Spinal cord (tissue), 10 donors: ENCODE results near the gene STAMBP. TPM values are rescaled to one million over a fixed set of nuclear protein-coding genes. Genes with fewer than 3 reads are reported as not detected.

Experiments used
- DNase-seq, 6 donors: peaks; one replicate each; pipeline versions ENCODE4 v3.0.0 to v3.0.0-alpha.2; 2013 to 2015; ENCODE audit warnings: low spot score in 6 of 6, low read depth in 4 of 6
- H3K27ac ChIP-seq: one replicate; pipeline ENCODE4 v1.5.1; 2013; ENCODE audit warnings: low read depth, low read length, control low read depth
- H3K27me3 ChIP-seq: one replicate; pipeline ENCODE4 v1.6.1; 2013; ENCODE audit warnings: low read length; ENCODE audit not compliant: control insufficient read depth, insufficient read depth
- H3K36me3 ChIP-seq: one replicate; pipeline ENCODE4 v1.6.1; 2013; ENCODE audit warnings: low read length; ENCODE audit not compliant: control insufficient read depth, insufficient read depth
- H3K4me1 ChIP-seq: one replicate; pipeline ENCODE4 v1.6.1; 2013; ENCODE audit warnings: low read length; ENCODE audit not compliant: control insufficient read depth, insufficient read depth
- H3K4me3 ChIP-seq: one replicate; pipeline ENCODE4 v1.5.1; 2013; ENCODE audit warnings: low read depth, low read length, control low read depth
- H3K9me3 ChIP-seq: one replicate; pipeline ENCODE4 v1.6.1; 2013; ENCODE audit warnings: low read length; ENCODE audit not compliant: control insufficient read depth, insufficient read depth
- WGBS: methylation state at CpG from one replicate; pipeline ENCODE4 v1.1.5; 2013; ENCODE audit warnings: missing lambda C conversion rate; ENCODE audit not compliant: insufficient coverage; 5-methylcytosine and 5-hydroxymethylcytosine counted together
- polyA plus RNA-seq, 2 donors: library from polyadenylated mRNA; unstranded; fragments of 120-200 nt; gene quantifications; one replicate each; pipeline ENCODE4 v1.2.1, GENCODE V29; 2013; ENCODE audit not compliant: insufficient read length in 2 of 2
- total RNA-seq, 2 donors: library from RNA; depleted of rRNA in 1 of 2; stranded (reverse); fragments of 120-200 nt in 1 of 2; fragments of >200 nt in 1 of 2; gene quantifications; one replicate each; pipeline versions ENCODE4 v1.2.3 to v1.2.4, GENCODE V29; 2013 to 2014
- donor health status: healthy.

Gene STAMBP
- total and polyA plus RNA-seq, 4 donors = 34.7 to 86.9 (median 61.6) TPM

- H3K27me3 ChIP-seq = peaks cover 2% of the 10 kb centered on the region
- H3K36me3 ChIP-seq = no peaks in the 10 kb centered on the region
- H3K9me3 ChIP-seq = no peaks in the 10 kb centered on the region
- H3K4me1 ChIP-seq = peaks cover 8% of the 10 kb centered on the region
- H3K27ac ChIP-seq = no peak overlapping the region
- no peak overlapping the region for H3K4me3 ChIP-seq
- WGBS = 86% methylated on average over 7 of the region's 9 CpGs
- DNase-seq = no peak
Measured at GRCh38 chr2:73893764-73894474, 65.2 kb downstream of the STAMBP start.

GRCh38 chr2:73894475-73894850 is 65.7 kb downstream of the STAMBP start:
- peaks cover 8% of the 10 kb centered on the region for H3K4me1 ChIP-seq
- H3K27me3 ChIP-seq = peaks cover 2% of the 10 kb centered on the region
- no peak for DNase-seq
- no peaks in the 10 kb centered on the region for H3K9me3 ChIP-seq
- no peak overlapping the region for H3K27ac ChIP-seq
- no peaks in the 10 kb centered on the region for H3K36me3 ChIP-seq
- 100% methylated on average over 2 of the region's 2 CpGs for WGBS
- H3K4me3 ChIP-seq = no peak overlapping the region

DNA sequence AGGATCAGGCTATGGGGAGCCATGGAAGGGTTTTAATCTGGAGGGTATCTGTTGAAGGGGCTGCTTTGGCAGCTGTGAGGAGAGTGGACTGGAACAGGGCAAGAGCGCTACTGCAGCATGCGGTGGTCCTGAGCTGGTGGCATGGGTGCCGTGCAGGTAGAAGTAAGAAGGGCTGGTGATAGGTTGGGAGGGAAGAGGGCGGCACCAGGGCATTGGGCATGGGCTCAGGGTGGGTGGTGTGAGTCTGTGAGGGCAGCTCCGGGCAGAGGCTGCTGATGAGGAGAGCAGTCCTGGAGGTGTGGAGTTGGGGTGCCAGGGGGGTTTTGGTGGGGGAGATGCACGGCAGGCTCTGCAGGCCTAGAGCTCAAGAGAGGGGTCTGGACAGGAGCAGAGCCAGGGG is 66.1 kb downstream of the STAMBP start:
- WGBS = 80% methylated on average over 6 of the region's 6 CpGs
- Histone ChIP-seq H3K27ac (no peak overlapping the region), H3K27me3 (peaks cover 2% of the 10 kb centered on the region), H3K36me3 (no peaks in the 10 kb centered on the region), H3K4me3 (no peak overlapping the region), H3K9me3 (no peaks in the 10 kb centered on the region), H3K4me1 (peaks cover 8% of the 10 kb centered on the region)
- no peak for DNase-seq

DNA sequence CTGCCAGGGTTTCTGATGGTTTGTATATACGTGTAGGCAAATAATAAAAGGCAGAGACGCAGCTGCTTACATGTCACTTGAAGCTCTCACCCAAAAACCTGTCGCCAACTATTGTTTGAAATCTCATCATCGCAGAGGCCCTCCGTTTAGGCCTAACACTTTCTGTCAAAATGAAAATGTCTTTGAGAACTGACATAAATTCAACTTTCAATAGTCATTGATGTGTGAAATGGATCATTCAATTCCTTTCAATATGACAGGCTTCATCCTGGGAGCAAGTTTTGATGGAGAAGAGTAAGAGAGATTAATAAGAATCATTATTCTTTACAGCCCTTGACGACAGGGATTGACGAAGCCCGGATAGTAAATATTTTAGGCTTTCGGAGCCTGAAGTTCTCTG is 66.7 kb downstream of the STAMBP start:
- Histone ChIP-seq H3K4me3 (no peak overlapping the region), H3K27me3 (peaks cover 2% of the 10 kb centered on the region), H3K4me1 (peaks cover 8% of the 10 kb centered on the region), H3K27ac (no peak overlapping the region), H3K36me3 (no peaks in the 10 kb centered on the region), H3K9me3 (no peaks in the 10 kb centered on the region)
- DNase-seq = no peak
- WGBS = 73% methylated on average over 2 of the region's 9 CpGs

DNA sequence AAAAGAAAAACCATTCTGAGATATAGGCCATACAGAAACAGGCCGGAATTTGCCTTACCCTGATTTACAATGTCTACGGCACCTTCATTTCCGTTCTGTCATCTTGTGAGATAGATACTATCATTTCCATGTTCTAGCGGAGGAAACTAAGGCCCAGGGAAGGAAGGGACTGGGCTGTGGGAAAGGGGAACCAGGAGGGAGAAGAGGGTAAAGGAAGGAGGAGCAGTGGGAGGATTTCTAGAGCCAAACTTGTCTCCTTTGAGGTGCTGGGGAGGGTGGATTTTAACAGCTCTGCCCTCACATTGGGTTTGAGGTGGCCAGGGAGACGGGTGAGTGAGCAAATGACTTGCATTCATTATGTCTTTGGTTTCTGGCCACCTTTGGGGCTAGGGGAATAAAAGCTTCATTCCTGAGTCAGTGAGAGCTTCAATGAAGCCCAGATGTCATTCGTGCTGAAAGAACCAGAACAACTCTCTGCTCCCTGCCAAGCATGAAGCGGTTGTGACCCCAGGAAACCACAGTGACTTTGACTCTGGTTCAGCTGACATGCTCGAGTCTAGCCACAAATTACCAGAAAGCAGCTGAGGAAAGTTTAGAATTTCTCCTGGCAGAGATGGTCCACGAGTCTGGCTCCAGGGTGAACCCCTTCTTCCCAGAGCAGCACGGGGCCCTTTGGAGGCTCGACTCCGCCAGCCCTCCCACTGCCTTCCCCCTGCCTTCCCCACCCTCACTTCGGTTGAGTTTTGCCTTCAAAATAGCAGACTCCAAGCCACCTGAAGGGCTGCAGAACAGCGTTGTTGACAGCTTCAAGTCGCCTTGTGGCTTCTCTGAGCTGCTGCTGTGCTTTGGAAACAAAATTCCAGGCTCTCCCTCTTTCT is 67.8 kb downstream of the STAMBP start:
- Histone ChIP-seq H3K36me3 (no peaks in the 10 kb centered on the region), H3K4me1 (peaks cover 8% of the 10 kb centered on the region), H3K27me3 (no peaks in the 10 kb centered on the region), H3K27ac (no peak overlapping the region), H3K9me3 (no peaks in the 10 kb centered on the region), H3K4me3 (no peak overlapping the region)
- WGBS = 33% methylated on average over 12 of the region's 15 CpGs
- peak in 2 of 6 donors; percentile 2 to 49 for DNase-seq

- H3K27ac ChIP-seq = no peak overlapping the region
- no peaks in the 10 kb centered on the region for H3K27me3 ChIP-seq
- no peak overlapping the region for H3K4me3 ChIP-seq
- WGBS = 15% methylated on average over 3 of the region's 4 CpGs
- no peak for DNase-seq
- no peaks in the 10 kb centered on the region for H3K36me3 ChIP-seq
- H3K4me1 ChIP-seq = peaks cover 8% of the 10 kb centered on the region
- H3K9me3 ChIP-seq = no peaks in the 10 kb centered on the region
Measured at GRCh38 chr2:73897240-73897583, 68.5 kb downstream of the STAMBP start.

GRCh38 chr2:73897934-73898333 is 69.2 kb downstream of the STAMBP start:
- Histone ChIP-seq H3K27ac (no peak overlapping the region), H3K36me3 (no peaks in the 10 kb centered on the region), H3K4me1 (peaks cover 8% of the 10 kb centered on the region), H3K27me3 (no peaks in the 10 kb centered on the region), H3K4me3 (no peak overlapping the region), H3K9me3 (no peaks in the 10 kb centered on the region)
- WGBS = 93% methylated on average over 2 of the region's 6 CpGs
- no peak for DNase-seq

- DNase-seq = no peak
- Histone ChIP-seq H3K36me3 (no peaks in the 10 kb centered on the region), H3K4me3 (no peak overlapping the region), H3K4me1 (peaks cover 8% of the 10 kb centered on the region), H3K27ac (no peak overlapping the region), H3K9me3 (no peaks in the 10 kb centered on the region), H3K27me3 (no peaks in the 10 kb centered on the region)
- 81% methylated on average over 6 of the region's 8 CpGs for WGBS
Measured at GRCh38 chr2:73899801-73900336, 71.1 kb downstream of the STAMBP start.

GRCh38 chr2:73901143-73901542 is 72.4 kb downstream of the STAMBP start:
- Histone ChIP-seq H3K4me1 (peaks cover 8% of the 10 kb centered on the region), H3K27ac (no peak overlapping the region), H3K27me3 (no peaks in the 10 kb centered on the region), H3K36me3 (no peaks in the 10 kb centered on the region), H3K4me3 (no peak overlapping the region), H3K9me3 (no peaks in the 10 kb centered on the region)
- WGBS = 96% methylated on average over 7 of the region's 10 CpGs
- DNase-seq = no peak
